Kidney epithelial cell (primary cell): ENCODE measurements around the gene GAPDHS. TPM values are rescaled to one million over a fixed set of nuclear protein-coding genes. Genes with fewer than 3 reads are reported as not detected.

ENCODE experiments used
- DNase-seq: peaks from one replicate; pipeline ENCODE4 v3.0.0-alpha.2; 2010; ENCODE audit warnings: low read depth
- H3K27me3 ChIP-seq: 2 replicates; pipeline ENCODE4 v1.6.0; 2011; ENCODE audit warnings: low read length; ENCODE audit not compliant: control insufficient read depth, insufficient read depth
- H3K36me3 ChIP-seq: 2 replicates; pipeline ENCODE4 v1.5.1; 2011; ENCODE audit warnings: low read length; ENCODE audit not compliant: control insufficient read depth, insufficient read depth
- H3K4me3 ChIP-seq: 2 replicates; pipeline ENCODE4 v1.5.1; 2011; ENCODE audit warnings: low read depth, mild to moderate bottlenecking, control low read depth, low read length
- CTCF ChIP-seq: IDR thresholded peaks from 2 replicates; pipeline ENCODE4 v1.5.1; 2011; ENCODE audit warnings: mild to moderate bottlenecking, moderate library complexity, low read length, control low read depth, inconsistent platforms; ENCODE audit not compliant: insufficient read depth, poor library complexity, severe bottlenecking
- total RNA-seq: library from RNA; depleted of rRNA; stranded (reverse); fragments of >200 nt; gene quantifications from 2 replicates; pipeline ENCODE4 v1.2.3, GENCODE V29; 2015

Gene GAPDHS
- total RNA-seq, 1 donor from 2014 or later, result not detected

GRCh38 chr19:35543280-35544109, 10.2 kb downstream of the GAPDHS start:
- Histone ChIP-seq H3K36me3 (no peaks in the 10 kb centered on the region), H3K4me3 (no peak overlapping the region), H3K27me3 (no peaks in the 10 kb centered on the region)
- no peak for DNase-seq
- no peak for TF ChIP-seq CTCF

- DNase-seq, result no peak
- H3K36me3 ChIP-seq, result no peaks in the 10 kb centered on the region
- no peak for TF ChIP-seq CTCF
- H3K27me3 ChIP-seq, result no peaks in the 10 kb centered on the region
- H3K4me3 ChIP-seq, result peak overlapping the region; percentile 79
Measured at GRCh38 chr19:35544110-35544802, 11.0 kb downstream of the GAPDHS start.

- Histone ChIP-seq H3K36me3 (peaks cover 1% of the 10 kb centered on the region), H3K27me3 (no peaks in the 10 kb centered on the region), H3K4me3 (peak within 1 kb of the TSS; percentile 79)
- no peak for TF ChIP-seq CTCF
- DNase-seq, result peak; percentile 55
Measured at GRCh38 chr19:35545001-35545854, 12.0 kb downstream of the GAPDHS start, which contains the start of gene TMEM147. Gene TMEM147 (plus strand): TSS chr19:35545626. CDS start chr19:35545740, 114 bp downstream.

- peaks cover 3% of the 10 kb centered on the region for H3K36me3 ChIP-seq
- no peaks in the 10 kb centered on the region for H3K27me3 ChIP-seq
- no peak for DNase-seq
- TF ChIP-seq CTCF, result no peak
- H3K4me3 ChIP-seq, result peak overlapping the region; percentile 79
Measured at GRCh38 chr19:35545855-35546381, 12.7 kb downstream of the GAPDHS start.

- no peak for TF ChIP-seq CTCF
- H3K4me3 ChIP-seq, result peak overlapping the region; percentile 79
- no peak for DNase-seq
- H3K36me3 ChIP-seq, result peaks cover 3% of the 10 kb centered on the region
- no peaks in the 10 kb centered on the region for H3K27me3 ChIP-seq
Measured at GRCh38 chr19:35546532-35546931, 13.3 kb downstream of the GAPDHS start.
